Gastroesophageal sphincter (tissue), 4 donors: Measurements from ENCODE around the gene PTPN2. TPM values are rescaled to one million over a fixed set of nuclear protein-coding genes. Genes with fewer than 3 reads are reported as not detected.
"Not testable (repeated sequence)": the region's sequence is repeated elsewhere in the genome, so short reads cannot be mapped to it uniquely, and the experiment has no call there.

Experiments
- ATAC-seq: fragments of 150-250 bp; one replicate; pipeline ENCODE4 v1.9.1; 2016; ENCODE audit warnings: mild to moderate bottlenecking, moderate library complexity
- H3K27ac ChIP-seq, 4 donors: fragments of 200-600 bp; sonication (generic) in 3 of 4; 1 replicate in 3 of 4; 2 replicates in 1 of 4; pipeline ENCODE4 v1.5.1; 2016 to 2019
- H3K27me3 ChIP-seq: fragments of 200-600 bp; sonication (generic); one replicate; pipeline ENCODE4 v1.5.1; 2019
- H3K36me3 ChIP-seq, 2 donors: fragments of 200-600 bp; sonication (generic); one replicate each; pipeline ENCODE4 v1.5.1; 2019; ENCODE audit warnings: control low read depth in 1 of 2
- H3K4me1 ChIP-seq, 3 donors: fragments of 200-600 bp; sonication (generic); 1 replicate in 2 of 3; 2 replicates in 1 of 3; pipeline ENCODE4 v1.5.1; 2016 to 2019; ENCODE audit warnings: control low read depth in 2 of 3
- H3K4me3 ChIP-seq, 2 donors: fragments of 200-600 bp; sonication (generic); one replicate each; pipeline ENCODE4 v1.5.1; 2019; ENCODE audit warnings: mild to moderate bottlenecking in 1 of 2, moderate library complexity in 1 of 2
- H3K9me3 ChIP-seq, 3 donors: fragments of 200-600 bp; sonication (generic); one replicate each; pipeline ENCODE4 v1.5.1; 2017 to 2019; ENCODE audit warnings: control low read depth in 2 of 3
- EP300 ChIP-seq: sonication (generic); formaldehyde crosslinking; IDR thresholded peaks from one replicate; pipeline ENCODE4 v1.6.1; 2017; ENCODE audit warnings: antibody characterized with exemption, mild to moderate bottlenecking
- POLR2A ChIP-seq, 2 donors: fragments of 450-650 bp; IDR thresholded peaks; one replicate each; pipeline ENCODE4 v1.6.1; 2017; ENCODE audit warnings: antibody characterized with exemption in 2 of 2, mild to moderate bottlenecking in 2 of 2, moderate library complexity in 1 of 2
- POLR2AphosphoS5 ChIP-seq: sonication (generic); formaldehyde crosslinking; IDR thresholded peaks from one replicate; pipeline ENCODE4 v1.6.1; 2017; ENCODE audit warnings: antibody characterized with exemption
- WGBS, 2 donors: methylation state at CpG; one replicate each; pipeline ENCODE4 v1.1.5; 2018; ENCODE audit warnings: low coverage in 1 of 2; 5-methylcytosine and 5-hydroxymethylcytosine counted together
- total RNA-seq, 4 donors: library from RNA; depleted of rRNA; stranded (reverse); fragments of >200 nt; gene quantifications; one replicate each; pipeline ENCODE4 v1.1.0, GENCODE V29; 2016
- TF ChIP-seq, protein P1 (sequence below), 4 experiments: fragments of 200-600 bp in 2 of 4; fragments of 450-650 bp in 2 of 4; sonication (generic) in 1 of 4; IDR thresholded peaks; one replicate each; pipeline ENCODE4 v1.5.1; 2017 to 2019; ENCODE audit warnings: antibody characterized with exemption in 4 of 4, mild to moderate bottlenecking in 2 of 4, moderate library complexity in 2 of 4

Gene PTPN2
- total RNA-seq, 4 donors from 2014 or later, result 13.0 to 30.6 (median 19.6) TPM

DNA sequence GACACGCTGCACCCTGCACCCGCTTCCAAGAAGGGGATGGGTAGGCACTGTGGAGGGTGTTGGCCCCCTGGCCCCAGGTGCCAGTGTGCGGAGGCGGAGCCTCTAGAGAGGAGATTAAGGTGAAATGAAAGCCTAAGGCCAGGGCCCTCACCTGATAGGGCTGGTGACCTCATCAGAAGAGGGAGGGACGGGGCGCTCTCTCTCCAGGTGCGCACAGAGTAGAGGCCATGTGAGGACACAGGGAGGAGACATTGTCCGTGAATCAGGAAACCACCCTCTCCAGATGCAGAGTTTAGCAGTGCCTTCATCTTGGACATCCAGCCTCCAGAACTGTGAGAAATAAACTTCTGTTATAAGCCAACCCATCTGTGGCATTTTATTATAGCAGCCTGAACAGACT, 118.9 kb downstream of the PTPN2 start:
- no peak overlapping the region for H3K4me3 ChIP-seq
- H3K9me3 ChIP-seq, result no peaks in the 10 kb centered on the region
- no peak for ATAC-seq
- TF ChIP-seq POLR2A (IDR thresholded peaks at IDR 0.05) (no peak), EP300 (no peak), POLR2AphosphoS5 (no peak)
- TF ChIP-seq, protein P1, sequence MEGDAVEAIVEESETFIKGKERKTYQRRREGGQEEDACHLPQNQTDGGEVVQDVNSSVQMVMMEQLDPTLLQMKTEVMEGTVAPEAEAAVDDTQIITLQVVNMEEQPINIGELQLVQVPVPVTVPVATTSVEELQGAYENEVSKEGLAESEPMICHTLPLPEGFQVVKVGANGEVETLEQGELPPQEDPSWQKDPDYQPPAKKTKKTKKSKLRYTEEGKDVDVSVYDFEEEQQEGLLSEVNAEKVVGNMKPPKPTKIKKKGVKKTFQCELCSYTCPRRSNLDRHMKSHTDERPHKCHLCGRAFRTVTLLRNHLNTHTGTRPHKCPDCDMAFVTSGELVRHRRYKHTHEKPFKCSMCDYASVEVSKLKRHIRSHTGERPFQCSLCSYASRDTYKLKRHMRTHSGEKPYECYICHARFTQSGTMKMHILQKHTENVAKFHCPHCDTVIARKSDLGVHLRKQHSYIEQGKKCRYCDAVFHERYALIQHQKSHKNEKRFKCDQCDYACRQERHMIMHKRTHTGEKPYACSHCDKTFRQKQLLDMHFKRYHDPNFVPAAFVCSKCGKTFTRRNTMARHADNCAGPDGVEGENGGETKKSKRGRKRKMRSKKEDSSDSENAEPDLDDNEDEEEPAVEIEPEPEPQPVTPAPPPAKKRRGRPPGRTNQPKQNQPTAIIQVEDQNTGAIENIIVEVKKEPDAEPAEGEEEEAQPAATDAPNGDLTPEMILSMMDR (IDR thresholded peaks at IDR 0.05), result no peak
- H3K27me3 ChIP-seq, result no peaks in the 10 kb centered on the region
- no peaks in the 10 kb centered on the region for H3K4me1 ChIP-seq
- H3K27ac ChIP-seq, result no peak overlapping the region
- H3K36me3 ChIP-seq, result no peaks in the 10 kb centered on the region
- 80 to 100% methylated on average over 1 to 7 of the region's 8 CpGs for WGBS, 2 donors

GRCh38 chr18:12758566-12758965, 125.5 kb downstream of the PTPN2 start:
- not testable (repeated sequence) for H3K4me3 ChIP-seq, H3K4me1 ChIP-seq, H3K36me3 ChIP-seq, ATAC-seq, H3K9me3 ChIP-seq, H3K27me3 ChIP-seq, H3K27ac ChIP-seq
- 58 to 77% methylated on average over 2 to 3 of the region's 3 CpGs for WGBS, 2 donors

- H3K9me3 ChIP-seq, H3K4me3 ChIP-seq, H3K4me1 ChIP-seq, H3K27me3 ChIP-seq, ATAC-seq, H3K36me3 ChIP-seq, H3K27ac ChIP-seq: not testable (repeated sequence)
- WGBS, 2 donors, result 94 to 97% methylated on average over 6 to 14 of the region's 14 CpGs
Measured at GRCh38 chr18:12756619-12757239, 127.3 kb downstream of the PTPN2 start.

DNA sequence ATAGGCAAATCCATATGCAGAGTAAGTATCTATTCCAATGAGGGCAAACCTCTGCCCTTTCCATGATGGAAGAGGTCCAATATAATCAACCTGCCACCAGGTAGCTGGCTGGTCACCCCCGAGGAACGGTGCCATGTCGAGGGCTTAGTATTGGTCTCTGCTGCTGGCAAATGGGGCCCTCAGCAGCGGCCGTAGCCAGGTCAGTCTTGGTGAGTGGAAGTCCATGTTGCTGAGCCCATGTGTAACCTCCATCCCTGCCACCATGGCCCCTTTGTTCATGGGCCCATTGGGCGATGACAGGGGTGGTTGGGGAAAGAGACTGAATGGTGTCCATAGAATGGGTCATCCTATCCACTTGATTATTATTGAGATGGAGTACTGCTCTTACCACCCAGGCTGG, 128.4 kb downstream of the PTPN2 start:
- not testable (repeated sequence) for H3K4me3 ChIP-seq, ATAC-seq, H3K27ac ChIP-seq, H3K27me3 ChIP-seq, H3K4me1 ChIP-seq, H3K36me3 ChIP-seq, H3K9me3 ChIP-seq
- 100% methylated on average over 1 of the region's 6 CpGs; no CpG with 5 or more reads in 1 of the 2 donors for WGBS, 2 donors

DNA sequence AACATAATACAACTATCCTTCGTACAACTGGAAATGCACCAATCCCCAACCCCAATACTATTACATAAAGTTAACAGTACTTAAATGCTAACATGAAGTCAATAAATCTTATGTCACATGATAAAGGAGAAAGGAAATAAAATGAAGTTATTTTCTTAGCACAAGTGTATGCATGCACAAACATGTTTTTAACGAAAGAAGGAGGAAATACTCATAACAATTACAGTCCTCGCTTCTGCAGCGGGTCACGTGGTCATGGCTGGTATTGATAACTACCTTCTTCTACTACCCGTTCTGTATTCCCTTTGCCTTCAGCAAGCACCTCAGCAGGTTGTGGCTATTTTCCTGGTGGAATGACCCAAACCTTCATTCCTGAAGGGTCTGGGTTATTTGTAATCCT, 129.5 kb downstream of the PTPN2 start:
- TF ChIP-seq POLR2AphosphoS5, result no peak
- TF ChIP-seq, protein P1 (IDR thresholded peaks at IDR 0.05), result no peak
- no peak for TF ChIP-seq POLR2A (IDR thresholded peaks at IDR 0.05)
- TF ChIP-seq EP300, result no peak
- H3K4me3 ChIP-seq, result no peak overlapping the region
- no peaks in the 10 kb centered on the region for H3K36me3 ChIP-seq
- no peaks in the 10 kb centered on the region for H3K27me3 ChIP-seq
- ATAC-seq, result no peak
- H3K27ac ChIP-seq, result no peak overlapping the region
- no peaks in the 10 kb centered on the region for H3K9me3 ChIP-seq
- 80 to 86% methylated on average over 4 to 6 of the region's 6 CpGs for WGBS, 2 donors
- H3K4me1 ChIP-seq, result no peaks in the 10 kb centered on the region

GRCh38 chr18:12751891-12752290, 132.1 kb downstream of the PTPN2 start:
- no peaks in the 10 kb centered on the region for H3K36me3 ChIP-seq
- no peak for TF ChIP-seq EP300
- TF ChIP-seq, protein P1 (IDR thresholded peaks at IDR 0.05), result no peak
- TF ChIP-seq POLR2A (IDR thresholded peaks at IDR 0.05), result no peak
- no peak for TF ChIP-seq POLR2AphosphoS5

More at GRCh38 chr18:12751891-12752290, 132.1 kb downstream of the PTPN2 start:
- WGBS, 2 donors, result 75 to 94% methylated on average over 2 to 3 of the region's 4 CpGs
- no peaks in the 10 kb centered on the region for H3K9me3 ChIP-seq
- no peak for ATAC-seq
- no peaks in the 10 kb centered on the region for H3K27me3 ChIP-seq
- no peak overlapping the region for H3K4me3 ChIP-seq
- no peaks in the 10 kb centered on the region for H3K4me1 ChIP-seq
- no peak overlapping the region for H3K27ac ChIP-seq
